HCT116 (cell line): Measurements from ENCODE around the gene MAP7. TPM values are rescaled to one million over a fixed set of nuclear protein-coding genes. Genes with fewer than 3 reads are reported as not detected.

Experiments used
- ATAC-seq: fragments of 200-7000 bp; cut with Tn5 transposase; 2 replicates; pipeline ENCODE4 v1.9.1; 2020; ENCODE audit warnings: mild to moderate bottlenecking, moderate library complexity
- BruUV-seq: library from RNA; stranded (reverse); fragments of 400-500 nt; replicated peaks from 2 replicates; lab custom pipeline; 2021; lab: Mats Ljungman, UMichigan
- CTCF ChIA-PET: fragments of 300-600 bp; sonication (Branson Sonifier 250); formaldehyde crosslinking; loops from one replicate; lab custom pipeline; 2021; ENCODE audit warnings: antibody characterized with exemption; lab: Charles Lee
- POLR2A ChIA-PET: fragments of 300-600, 350-600 bp; sonication (Branson Sonifier 250); formaldehyde crosslinking; loops from one replicate; lab custom pipeline; 2021; ENCODE audit warnings: antibody characterized with exemption; lab: Charles Lee
- RAD21 ChIA-PET, 2 experiments: fragments of 300-600 bp; sonication (Branson Sonifier 250); formaldehyde crosslinking; loops; one replicate each; lab custom pipeline; 2023; ENCODE audit warnings: low total read pairs in 2 of 2; ENCODE audit not compliant: uncharacterized antibody in 2 of 2, unreplicated experiment in 2 of 2, low non-redundant PET in 1 of 2; lab: Charles Lee
- DNase-seq: peaks from one replicate; pipeline ENCODE4 v3.0.0-alpha.2; 2010; ENCODE audit warnings: low read depth, low spot score
- H2AFZ ChIP-seq: fragments of 200-600 bp; shearing (Covaris generic), sonication (generic); 2 replicates; pipeline ENCODE4 v1.6.1; 2017; ENCODE audit warnings: low read depth, mixed run types, mixed read lengths, antibody characterized with exemption, low read length; ENCODE audit not compliant: poor library complexity, severe bottlenecking
- H3K27ac ChIP-seq: 2 replicates; pipeline ENCODE4 v1.5.1; 2012; ENCODE audit warnings: low read depth, low read length
- H3K27me3 ChIP-seq: fragments of 200-600 bp; sonication (generic); 2 replicates; pipeline ENCODE4 v1.6.1; 2016; ENCODE audit warnings: mixed run types, low read length, mixed read lengths; ENCODE audit not compliant: insufficient read depth
- H3K36me3 ChIP-seq, 2 experiments: fragments of 200-500 bp in 1 of 2; fragments of 200-600 bp in 1 of 2; sonication (Bioruptor generic) in 1 of 2; sonication (generic) in 1 of 2; 2 replicates each; pipeline versions ENCODE4 v1.5.1 to v1.6.1; 2014 to 2016; ENCODE audit warnings: low read length in 2 of 2, inconsistent platforms in 1 of 2, mixed read lengths in 1 of 2, mixed run types in 1 of 2; ENCODE audit not compliant: insufficient read depth in 2 of 2, control insufficient read depth in 1 of 2
- H3K4me1 ChIP-seq, 2 experiments: fragments of 200-600 bp in 1 of 2; sonication (generic) in 1 of 2; 2 replicates each; pipeline versions ENCODE4 v1.5.1 to v1.6.1; 2012 to 2017; ENCODE audit warnings: low read length in 2 of 2, inconsistent platforms in 1 of 2, mild to moderate bottlenecking in 1 of 2, mixed read lengths in 1 of 2, mixed run types in 1 of 2, moderate library complexity in 1 of 2; ENCODE audit not compliant: insufficient read depth in 2 of 2, control insufficient read depth in 1 of 2
- H3K4me2 ChIP-seq: fragments of 200-600 bp; sonication (generic); 2 replicates; pipeline ENCODE4 v1.6.1; 2017; ENCODE audit warnings: mixed run types, low read length, mixed read lengths
- H3K4me3 ChIP-seq, 2 experiments: fragments of 200-600 bp in 1 of 2; sonication (generic) in 1 of 2; replicated peaks in 1 of 2; 2 replicates each; pipeline ENCODE4 v1.5.1; 2011 to 2016; ENCODE audit warnings: low read length in 2 of 2, control low read depth in 1 of 2, low read depth in 1 of 2, mild to moderate bottlenecking in 1 of 2, mixed read lengths in 1 of 2, mixed run types in 1 of 2
- H3K79me2 ChIP-seq: fragments of 200-600 bp; sonication (generic); 2 replicates; pipeline ENCODE4 v1.6.1; 2017; ENCODE audit warnings: mild to moderate bottlenecking, mixed run types, low read length, moderate library complexity, mixed read lengths; ENCODE audit not compliant: insufficient read depth
- H3K9ac ChIP-seq: fragments of 200-600 bp; sonication (generic); 2 replicates; pipeline ENCODE4 v1.6.1; 2016; ENCODE audit warnings: low read length, mixed read lengths
- H3K9me2 ChIP-seq: fragments of 200-600 bp; sonication (generic), shearing (Covaris generic); 2 replicates; pipeline ENCODE4 v1.6.1; 2017; ENCODE audit warnings: mixed run types, mild to moderate bottlenecking, moderate library complexity; ENCODE audit not compliant: insufficient read depth
- H3K9me3 ChIP-seq, 2 experiments: fragments of 200-500 bp in 1 of 2; fragments of 200-600 bp in 1 of 2; sonication (Bioruptor generic) in 1 of 2; sonication (generic) in 1 of 2; 2 replicates each; pipeline ENCODE4 v1.6.1; 2014 to 2017; ENCODE audit warnings: low read length in 2 of 2, mixed read lengths in 2 of 2, inconsistent platforms in 1 of 2, low read depth in 1 of 2, mild to moderate bottlenecking in 1 of 2, mixed run types in 1 of 2, moderate library complexity in 1 of 2; ENCODE audit not compliant: control insufficient read depth in 1 of 2, insufficient read depth in 1 of 2
- H4K20me1 ChIP-seq: fragments of 200-600 bp; sonication (generic), shearing (Covaris generic); 2 replicates; pipeline ENCODE4 v1.6.1; 2017; ENCODE audit warnings: mixed run types, mild to moderate bottlenecking, moderate library complexity; ENCODE audit not compliant: insufficient read depth
- CEBPB ChIP-seq: IDR thresholded peaks from 2 replicates; pipeline ENCODE4 v1.6.1; 2012; ENCODE audit warnings: low read depth
- EGR1 ChIP-seq: IDR thresholded peaks from 2 replicates; pipeline ENCODE4 v1.6.1; 2012; ENCODE audit warnings: low read depth
- EZH2 ChIP-seq: fragments of 200-600 bp; sonication (generic); IDR thresholded peaks from 2 replicates; pipeline ENCODE4 v1.6.1; 2017; ENCODE audit warnings: antibody characterized with exemption, mixed run types
- EZH2phosphoT487 ChIP-seq: fragments of 200-600 bp; IDR thresholded peaks from 2 replicates; pipeline ENCODE4 v1.6.1; 2018; ENCODE audit warnings: antibody characterized with exemption, borderline replicate concordance
- FOSL1 ChIP-seq: IDR thresholded peaks from 2 replicates; pipeline ENCODE4 v1.6.1; 2012; ENCODE audit warnings: low read depth
- JUND ChIP-seq: IDR thresholded peaks from 2 replicates; pipeline ENCODE4 v1.6.1; 2012
- MAX ChIP-seq: IDR thresholded peaks from 2 replicates; pipeline ENCODE4 v1.6.1; 2012
- POLR2A ChIP-seq: IDR thresholded peaks from 2 replicates; pipeline ENCODE4 v1.7.0; 2011; ENCODE audit warnings: borderline replicate concordance; ENCODE audit not compliant: insufficient read depth, insufficient read length; ENCODE audit errors: extremely low read depth
- POLR2AphosphoS5 ChIP-seq: IDR thresholded peaks from 2 replicates; pipeline ENCODE4 v1.6.1; 2011; ENCODE audit warnings: mild to moderate bottlenecking, low read depth, low read length, moderate library complexity
- ZBTB33 ChIP-seq: IDR thresholded peaks from 2 replicates; pipeline ENCODE4 v1.6.1; 2011; ENCODE audit warnings: mild to moderate bottlenecking, low read length, moderate library complexity; ENCODE audit not compliant: insufficient replicate concordance; ENCODE audit errors: extremely low read depth
- ZFX ChIP-seq: fragments of 450-650 bp; IDR thresholded peaks from 2 replicates; pipeline ENCODE4 v1.6.1; 2017
- intact Hi-C: fragments of 100-400 bp; cut with micrococcal nuclease; formaldehyde crosslinking; loops from 2 replicates; pipeline ENCODE4 v1.10.0; 2022
- total RNA-seq: library from RNA; stranded (reverse); gene quantifications from one replicate; pipeline ENCODE4 v1.2.1, GENCODE V29; 2021; ENCODE audit not compliant: unreplicated experiment
- TF ChIP-seq, protein P1 (sequence below): IDR thresholded peaks from 2 replicates; pipeline ENCODE4 v1.6.1; 2012; ENCODE audit warnings: low read depth
- TF ChIP-seq, protein P2 (sequence below), 3 experiments: fragments of 200-600 bp in 1 of 3; sonication (generic) in 1 of 3; IDR thresholded peaks in 2 of 3; conservative IDR thresholded peaks in 1 of 3; 2 replicates each; pipeline ENCODE4 v1.5.1; 2012 to 2017; ENCODE audit warnings: low read depth in 2 of 3, low read length in 2 of 3, antibody characterized with exemption in 1 of 3, borderline replicate concordance in 1 of 3, control low read depth in 1 of 3, mild to moderate bottlenecking in 1 of 3, mixed read lengths in 1 of 3, mixed run types in 1 of 3, moderate library complexity in 1 of 3; ENCODE audit not compliant: insufficient read depth in 1 of 3

Gene MAP7
- total RNA-seq, 1 experiment from 2014 or later: 35.5 TPM

DNA sequence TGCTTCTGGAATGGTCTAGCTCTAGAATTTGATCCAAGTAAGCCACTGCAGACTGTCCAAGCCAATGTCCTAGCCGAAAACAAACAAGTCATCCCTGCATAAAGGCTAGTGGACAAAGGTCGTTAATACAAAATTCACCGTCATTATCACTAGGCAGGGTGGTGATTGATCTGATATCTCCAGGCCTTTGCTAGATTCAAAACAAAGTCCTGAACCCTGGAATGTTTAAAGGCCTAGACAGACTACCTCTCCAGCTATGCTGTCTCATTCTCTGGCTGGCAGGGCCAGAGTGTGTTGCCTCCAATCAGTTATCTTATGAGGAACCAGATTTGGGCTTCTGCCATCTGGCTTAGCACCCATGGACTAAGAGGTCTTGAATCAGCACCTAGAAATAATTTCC, 38.3 kb downstream of the MAP7 start:
- Histone ChIP-seq H2AFZ (no peak overlapping the region), H3K27ac (no peak overlapping the region), H3K9me3 (no peaks in the 10 kb centered on the region), H4K20me1 (no peaks in the 10 kb centered on the region), H3K9ac (no peak overlapping the region), H3K4me3 (no peak overlapping the region)
- intact Hi-C loops: no loop called here
- RAD21 ChIA-PET: no interaction called here
- TF ChIP-seq CEBPB (no peak), EZH2phosphoT487 (no peak)
- TF ChIP-seq, all 23 proteins: peak for 0
- DNase-seq (no peak), ATAC-seq (no peak)
- no peaks in the 10 kb centered on the region for H3K9me2 ChIP-seq
- H3K4me2 ChIP-seq: no peak overlapping the region
- ChIA-PET CTCF (no interaction called here), POLR2A (no interaction called here)
- no peaks in the 10 kb centered on the region for H3K4me1 ChIP-seq
- H3K79me2 ChIP-seq: peaks cover 11% of the 10 kb centered on the region
- no peaks in the 10 kb centered on the region for H3K27me3 ChIP-seq
- BruUV-seq: no TSS peak
- H3K36me3 ChIP-seq: no peaks in the 10 kb centered on the region

DNA sequence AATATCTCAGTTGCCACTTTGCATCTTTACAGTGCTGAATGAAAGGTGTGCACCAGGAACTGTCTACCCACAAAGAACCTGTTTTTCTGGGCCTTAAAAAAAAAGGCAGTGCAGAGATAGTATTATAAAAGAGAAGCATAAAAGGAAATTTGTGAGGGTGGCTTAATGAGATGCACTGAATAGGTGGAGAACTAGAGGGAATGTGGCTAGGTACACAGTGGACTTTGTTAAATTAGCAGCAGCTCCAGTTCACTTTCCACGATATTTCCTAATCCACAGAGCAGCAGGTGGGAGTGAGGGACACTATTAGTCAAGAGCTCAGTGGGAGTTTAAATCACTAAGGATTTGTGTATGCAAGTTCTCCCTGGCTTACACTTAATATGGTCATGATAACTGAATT, 38.8 kb downstream of the MAP7 start:
- CTCF ChIA-PET: no interaction called here
- H3K4me2 ChIP-seq: no peak overlapping the region
- POLR2A ChIA-PET: no interaction called here
- TF ChIP-seq CEBPB (no peak), EZH2 (no peak), ZBTB33 (no peak), POLR2A (no peak), JUND (no peak), POLR2AphosphoS5 (no peak), EGR1 (no peak), EZH2phosphoT487 (no peak), ZFX (no peak), FOSL1 (no peak), MAX (no peak)
- TF ChIP-seq, protein P1, sequence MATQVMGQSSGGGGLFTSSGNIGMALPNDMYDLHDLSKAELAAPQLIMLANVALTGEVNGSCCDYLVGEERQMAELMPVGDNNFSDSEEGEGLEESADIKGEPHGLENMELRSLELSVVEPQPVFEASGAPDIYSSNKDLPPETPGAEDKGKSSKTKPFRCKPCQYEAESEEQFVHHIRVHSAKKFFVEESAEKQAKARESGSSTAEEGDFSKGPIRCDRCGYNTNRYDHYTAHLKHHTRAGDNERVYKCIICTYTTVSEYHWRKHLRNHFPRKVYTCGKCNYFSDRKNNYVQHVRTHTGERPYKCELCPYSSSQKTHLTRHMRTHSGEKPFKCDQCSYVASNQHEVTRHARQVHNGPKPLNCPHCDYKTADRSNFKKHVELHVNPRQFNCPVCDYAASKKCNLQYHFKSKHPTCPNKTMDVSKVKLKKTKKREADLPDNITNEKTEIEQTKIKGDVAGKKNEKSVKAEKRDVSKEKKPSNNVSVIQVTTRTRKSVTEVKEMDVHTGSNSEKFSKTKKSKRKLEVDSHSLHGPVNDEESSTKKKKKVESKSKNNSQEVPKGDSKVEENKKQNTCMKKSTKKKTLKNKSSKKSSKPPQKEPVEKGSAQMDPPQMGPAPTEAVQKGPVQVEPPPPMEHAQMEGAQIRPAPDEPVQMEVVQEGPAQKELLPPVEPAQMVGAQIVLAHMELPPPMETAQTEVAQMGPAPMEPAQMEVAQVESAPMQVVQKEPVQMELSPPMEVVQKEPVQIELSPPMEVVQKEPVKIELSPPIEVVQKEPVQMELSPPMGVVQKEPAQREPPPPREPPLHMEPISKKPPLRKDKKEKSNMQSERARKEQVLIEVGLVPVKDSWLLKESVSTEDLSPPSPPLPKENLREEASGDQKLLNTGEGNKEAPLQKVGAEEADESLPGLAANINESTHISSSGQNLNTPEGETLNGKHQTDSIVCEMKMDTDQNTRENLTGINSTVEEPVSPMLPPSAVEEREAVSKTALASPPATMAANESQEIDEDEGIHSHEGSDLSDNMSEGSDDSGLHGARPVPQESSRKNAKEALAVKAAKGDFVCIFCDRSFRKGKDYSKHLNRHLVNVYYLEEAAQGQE: no peak
- TF ChIP-seq, protein P2, sequence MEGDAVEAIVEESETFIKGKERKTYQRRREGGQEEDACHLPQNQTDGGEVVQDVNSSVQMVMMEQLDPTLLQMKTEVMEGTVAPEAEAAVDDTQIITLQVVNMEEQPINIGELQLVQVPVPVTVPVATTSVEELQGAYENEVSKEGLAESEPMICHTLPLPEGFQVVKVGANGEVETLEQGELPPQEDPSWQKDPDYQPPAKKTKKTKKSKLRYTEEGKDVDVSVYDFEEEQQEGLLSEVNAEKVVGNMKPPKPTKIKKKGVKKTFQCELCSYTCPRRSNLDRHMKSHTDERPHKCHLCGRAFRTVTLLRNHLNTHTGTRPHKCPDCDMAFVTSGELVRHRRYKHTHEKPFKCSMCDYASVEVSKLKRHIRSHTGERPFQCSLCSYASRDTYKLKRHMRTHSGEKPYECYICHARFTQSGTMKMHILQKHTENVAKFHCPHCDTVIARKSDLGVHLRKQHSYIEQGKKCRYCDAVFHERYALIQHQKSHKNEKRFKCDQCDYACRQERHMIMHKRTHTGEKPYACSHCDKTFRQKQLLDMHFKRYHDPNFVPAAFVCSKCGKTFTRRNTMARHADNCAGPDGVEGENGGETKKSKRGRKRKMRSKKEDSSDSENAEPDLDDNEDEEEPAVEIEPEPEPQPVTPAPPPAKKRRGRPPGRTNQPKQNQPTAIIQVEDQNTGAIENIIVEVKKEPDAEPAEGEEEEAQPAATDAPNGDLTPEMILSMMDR (IDR thresholded peaks at IDR 0.05 in 2 of 3, conservative IDR thresholded peaks at IDR 0.05 in 1 of 3; ENCODE audit: borderline replicate concordance in 1 of 3, insufficient read depth in 1 of 3, low read depth in 2 of 3, low read length in 2 of 3): no peak

More for the DNA sequence above, 38.8 kb downstream of the MAP7 start:
- H3K79me2 ChIP-seq: peaks cover 6% of the 10 kb centered on the region; the same call in 1 of the 2 replicates
- no peaks in the 10 kb centered on the region for H3K9me3 ChIP-seq
- no peak overlapping the region for H2AFZ ChIP-seq
- DNase-seq: no peak
- no peak overlapping the region for H3K27ac ChIP-seq
- no peaks in the 10 kb centered on the region for H3K27me3 ChIP-seq
- H4K20me1 ChIP-seq: no peaks in the 10 kb centered on the region
- RAD21 ChIA-PET: no interaction called here
- no peaks in the 10 kb centered on the region for H3K36me3 ChIP-seq
- no TSS peak for BruUV-seq
- no peak overlapping the region for H3K4me3 ChIP-seq
- no peaks in the 10 kb centered on the region for H3K9me2 ChIP-seq
- intact Hi-C loops: no loop called here
- H3K4me1 ChIP-seq: no peaks in the 10 kb centered on the region
- H3K9ac ChIP-seq: no peak overlapping the region
- no peak for ATAC-seq
